Measurements from ENCODE around the gene SLC25A41.

The SLC25A41 gene

GRCh38 chr19:6427131-6427530 lies 6.4 kb downstream of the SLC25A41 start:
- H3K4me3 ChIP-seq (ENCODE audit: low read length), result no peak overlapping the region
- no peak for TF ChIP-seq ZNF274 (IDR thresholded peaks at IDR 0.05; ENCODE audit: low read depth, low read length)

GRCh38 chr19:6425732-6426620 lies 7.6 kb downstream of the SLC25A41 start:
- TF ChIP-seq ZNF274 (IDR thresholded peaks at IDR 0.05; ENCODE audit: low read depth, low read length), result no peak
- peak overlapping the region; percentile 4; the same call in 1 of the 2 replicates for H3K4me3 ChIP-seq (ENCODE audit: low read length)

GRCh38 chr19:6424939-6425731 lies 8.4 kb downstream of the SLC25A41 start:
- no peak for TF ChIP-seq ZNF274 (IDR thresholded peaks at IDR 0.05; ENCODE audit: low read depth, low read length)
- H3K4me3 ChIP-seq (ENCODE audit: low read length), result peak overlapping the region; percentile 4; the same call in 1 of the 2 replicates

GRCh38 chr19:6424195-6424938 lies 9.2 kb downstream of the SLC25A41 start, which contains the start of gene KHSRP:
KHSRP (minus strand) TSS chr19:6424811; CDS start chr19:6424701, 110 bp downstream.
- TF ChIP-seq ZNF274 (IDR thresholded peaks at IDR 0.05; ENCODE audit: low read depth, low read length), result no peak
- H3K4me3 ChIP-seq (ENCODE audit: low read length), result peak within 1 kb of the TSS; percentile 97

- no peak for TF ChIP-seq ZNF274 (IDR thresholded peaks at IDR 0.05; ENCODE audit: low read depth, low read length)
Observed at GRCh38 chr19:6423499-6424194, 9.9 kb downstream of the SLC25A41 start.

GRCh38 chr19:6421075-6422014 lies 12.2 kb downstream of the SLC25A41 start:
- H3K4me3 ChIP-seq (ENCODE audit: low read length), result no peak overlapping the region

More at GRCh38 chr19:6423499-6424194, 9.9 kb downstream of the SLC25A41 start:
- H3K4me3 ChIP-seq (ENCODE audit: low read length), result peak overlapping the region; percentile 97

GRCh38 chr19:6418562-6418932 lies 15.0 kb downstream of the SLC25A41 start:
- TF ChIP-seq ZNF274 (IDR thresholded peaks at IDR 0.05; ENCODE audit: low read depth, low read length), result no peak

More at GRCh38 chr19:6421075-6422014, 12.2 kb downstream of the SLC25A41 start:
- no peak for TF ChIP-seq ZNF274 (IDR thresholded peaks at IDR 0.05; ENCODE audit: low read depth, low read length)

GRCh38 chr19:6417713-6418561 lies 15.6 kb downstream of the SLC25A41 start:
- H3K4me3 ChIP-seq (ENCODE audit: low read length), result no peak overlapping the region
- no peak for TF ChIP-seq ZNF274 (IDR thresholded peaks at IDR 0.05; ENCODE audit: low read depth, low read length)

More at GRCh38 chr19:6418562-6418932, 15.0 kb downstream of the SLC25A41 start:
- no peak overlapping the region for H3K4me3 ChIP-seq (ENCODE audit: low read length)

GRCh38 chr19:6416658-6417405 lies 16.7 kb downstream of the SLC25A41 start:
- no peak overlapping the region for H3K4me3 ChIP-seq (ENCODE audit: low read length)

GRCh38 chr19:6415591-6416190 lies 17.9 kb downstream of the SLC25A41 start:
- no peak for TF ChIP-seq ZNF274 (IDR thresholded peaks at IDR 0.05; ENCODE audit: low read depth, low read length)
- H3K4me3 ChIP-seq (ENCODE audit: low read length), result no peak overlapping the region

More at GRCh38 chr19:6416658-6417405, 16.7 kb downstream of the SLC25A41 start:
- TF ChIP-seq ZNF274 (IDR thresholded peaks at IDR 0.05; ENCODE audit: low read depth, low read length), result no peak

Data from GM08714 (cell line).